ENCODE results near the gene F2R. TPM values are rescaled to one million over a fixed set of nuclear protein-coding genes. Genes with fewer than 3 reads are reported as not detected.

Gene F2R
- total and polyA plus RNA-seq, 2 of the 8 experiments (the other 6 are each of a cell fraction or from before 2014, with no cell fraction given): 23.8 to 29.1 TPM

DNA sequence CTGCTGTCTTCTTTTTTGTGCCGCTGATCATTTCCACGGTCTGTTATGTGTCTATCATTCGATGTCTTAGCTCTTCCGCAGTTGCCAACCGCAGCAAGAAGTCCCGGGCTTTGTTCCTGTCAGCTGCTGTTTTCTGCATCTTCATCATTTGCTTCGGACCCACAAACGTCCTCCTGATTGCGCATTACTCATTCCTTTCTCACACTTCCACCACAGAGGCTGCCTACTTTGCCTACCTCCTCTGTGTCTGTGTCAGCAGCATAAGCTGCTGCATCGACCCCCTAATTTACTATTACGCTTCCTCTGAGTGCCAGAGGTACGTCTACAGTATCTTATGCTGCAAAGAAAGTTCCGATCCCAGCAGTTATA is 17.1 kb downstream of the F2R start:
- Histone ChIP-seq H3K23ac (ENCODE audit: insufficient read length) (no peak overlapping the region), H3K23me2 (ENCODE audit: low read depth, low read length) (no peaks in the 10 kb centered on the region), H3K79me2 (ENCODE audit: control insufficient read depth in 1 of 2, insufficient read depth in 2 of 2, low read length in 2 of 2) (peaks cover 0 to 9% of the 10 kb centered on the region in 2 experiments; a peak in 2 of 4 replicates), H2BK5ac (ENCODE audit: low read depth, low read length) (no peak overlapping the region), H4K91ac (replicated peaks; ENCODE audit: insufficient read length, low read length) (no peak overlapping the region), H4K8ac (ENCODE audit: extremely low read depth, insufficient read depth, low read length) (no peak overlapping the region), H3K18ac (ENCODE audit: extremely low read depth, low read length) (no peak overlapping the region), H3K4me1 (replicated peaks in 1 of 4; ENCODE audit: control insufficient read depth in 3 of 4, insufficient read depth in 4 of 4, low read length in 3 of 4) (no peaks in the 10 kb centered on the region), H3K27ac (ENCODE audit: low read depth, low read length) (no peak overlapping the region), H3K9ac (replicated peaks in 1 of 4; ENCODE audit: extremely low read depth in 1 of 4, low read depth in 3 of 4, low read length in 3 of 4) (no peak overlapping the region), H3K56ac (replicated peaks; ENCODE audit: insufficient read length, low read depth, low read length) (no peak overlapping the region), H2BK15ac (ENCODE audit: low read length) (no peak overlapping the region), H2BK20ac (ENCODE audit: low read length) (no peak overlapping the region), H4K5ac (ENCODE audit: insufficient read length, low read depth, low read length) (no peak overlapping the region), H2AFZ (ENCODE audit: low read length) (no peak overlapping the region), H3K36me3 (ENCODE audit: control insufficient read depth in 2 of 4, insufficient read depth in 4 of 4, low read length in 3 of 4) (peaks cover 0 to 23% (median 12%) of the 10 kb centered on the region in 4 experiments; a peak in 6 of 8 replicates), H2BK12ac (ENCODE audit: low read depth, low read length) (no peak overlapping the region), H2BK120ac (replicated peaks; ENCODE audit: low read depth, low read length) (no peak overlapping the region), H3K14ac (ENCODE audit: insufficient read length) (no peak overlapping the region), H4K20me1 (replicated peaks in 1 of 2; ENCODE audit: control insufficient read depth in 1 of 2, insufficient read depth in 2 of 2, low read length in 2 of 2) (peaks cover 4 to 9% of the 10 kb centered on the region in 2 experiments), H3K79me1 (ENCODE audit: low read depth, low read length) (no peaks in the 10 kb centered on the region), H3K4me3 (ENCODE audit: extremely low read depth in 1 of 4, insufficient read depth in 2 of 4, low read depth in 3 of 4, low read length in 4 of 4) (no peak overlapping the region), H3K9me3 (ENCODE audit: insufficient read depth in 2 of 2, low read depth in 1 of 2, low read length in 1 of 2) (peaks cover 12% of the 10 kb centered on the region in 2 experiments), H3K27me3 (replicated peaks in 1 of 4; ENCODE audit: control insufficient read depth in 3 of 4, extremely low read depth in 1 of 4, insufficient read depth in 3 of 4, low read length in 3 of 4) (no peaks in the 10 kb centered on the region), H3K4me2 (ENCODE audit: insufficient read depth in 1 of 2, low read depth in 2 of 2, low read length in 2 of 2) (no peak overlapping the region), H2AK5ac (ENCODE audit: low read depth, low read length) (no peak overlapping the region), H3K4ac (replicated peaks; ENCODE audit: insufficient read length, low read depth, low read length) (no peak overlapping the region)
- FAIRE-seq (no peak), DNase-seq (ENCODE audit: low read depth in 1 of 2, low spot score in 2 of 2) (no peak)
- TF ChIP-seq KDM1A (IDR thresholded peaks at IDR 0.05; ENCODE audit: borderline replicate concordance, low read length): no peak
- TF ChIP-seq BACH1 (IDR thresholded peaks at IDR 0.05; ENCODE audit: low read length): no peak
- no peak for TF ChIP-seq POU5F1 (IDR thresholded peaks at IDR 0.05; ENCODE audit: low read depth, low read length)
- no peak for TF ChIP-seq SIRT6 (IDR thresholded peaks at IDR 0.05; ENCODE audit: low read length)
- no peak for TF ChIP-seq ASH2L (IDR thresholded peaks at IDR 0.05; ENCODE audit: low read length)
- TF ChIP-seq BCL11A (IDR thresholded peaks at IDR 0.05; ENCODE audit: low read depth in 2 of 2, low read length in 2 of 2): no peak
- TF ChIP-seq, protein P1, sequence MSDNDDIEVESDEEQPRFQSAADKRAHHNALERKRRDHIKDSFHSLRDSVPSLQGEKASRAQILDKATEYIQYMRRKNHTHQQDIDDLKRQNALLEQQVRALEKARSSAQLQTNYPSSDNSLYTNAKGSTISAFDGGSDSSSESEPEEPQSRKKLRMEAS (IDR thresholded peaks at IDR 0.05): no peak
- TF ChIP-seq HDAC2 (IDR thresholded peaks at IDR 0.05; ENCODE audit: borderline replicate concordance in 1 of 2, low read depth in 2 of 2, low read length in 2 of 2): no peak
- no peak for TF ChIP-seq SAP30 (IDR thresholded peaks at IDR 0.05; ENCODE audit: insufficient read depth, insufficient replicate concordance, low read length)
- no peak for TF ChIP-seq EZH2 (IDR thresholded peaks at IDR 0.05; ENCODE audit: low read depth, low read length, severe bottlenecking)
- no peak for TF ChIP-seq CBX5 (IDR thresholded peaks at IDR 0.05; ENCODE audit: low read depth, low read length)
- TF ChIP-seq RAD21 (IDR thresholded peaks at IDR 0.05 in 1 of 2, conservative IDR thresholded peaks at IDR 0.05 in 1 of 2; ENCODE audit: low read depth in 2 of 2, low read length in 2 of 2): no peak
- CTCF ChIA-PET (ENCODE audit: partially characterized antibody): interaction anchor here (1.6 kb wide), 1 partner anchor 42 kb away, joined by 3 read pairs; no protein-coding TSS in a partner anchor
- POLR2A ChIA-PET (ENCODE audit: partially characterized antibody): no interaction called here
- WGBS, 2 experiments (ENCODE audit: extremely low coverage in 1 of 2, insufficient coverage in 1 of 2, insufficient read length in 1 of 2, insufficient replicate concordance in 2 of 2, low coverage in 1 of 2, low lambda C conversion rate in 2 of 2, missing lambda C conversion rate in 1 of 2): 94% methylated on average over 13 of the region's 13 CpGs; no CpG with 5 or more reads in 1 of the 2 experiments

Data from H1 (cell line).